ENCODE data around the gene CDK5RAP2.

Gene CDK5RAP2

GRCh38 chr9:120536094-120536493 is 43.9 kb downstream of the CDK5RAP2 start:
- H3K4me3 ChIP-seq (replicated peaks; ENCODE audit: insufficient read depth, low read length) = no peak overlapping the region
- TF ChIP-seq GABPA (IDR thresholded peaks at IDR 0.05; ENCODE audit: low read depth) = no peak
- TF ChIP-seq CTCF (IDR thresholded peaks at IDR 0.05; ENCODE audit: insufficient read depth, low read length) = no peak
- no peak for TF ChIP-seq POLR2AphosphoS5 (IDR thresholded peaks at IDR 0.05; ENCODE audit: low read depth)
- H3K27me3 ChIP-seq (ENCODE audit: insufficient read depth, poor library complexity, severe bottlenecking) = no peaks in the 10 kb centered on the region
- no peak for DNase-seq (ENCODE audit: low read depth in 1 of 2, low spot score in 1 of 2)
- no peak overlapping the region for H3K27ac ChIP-seq (replicated peaks)

DNA sequence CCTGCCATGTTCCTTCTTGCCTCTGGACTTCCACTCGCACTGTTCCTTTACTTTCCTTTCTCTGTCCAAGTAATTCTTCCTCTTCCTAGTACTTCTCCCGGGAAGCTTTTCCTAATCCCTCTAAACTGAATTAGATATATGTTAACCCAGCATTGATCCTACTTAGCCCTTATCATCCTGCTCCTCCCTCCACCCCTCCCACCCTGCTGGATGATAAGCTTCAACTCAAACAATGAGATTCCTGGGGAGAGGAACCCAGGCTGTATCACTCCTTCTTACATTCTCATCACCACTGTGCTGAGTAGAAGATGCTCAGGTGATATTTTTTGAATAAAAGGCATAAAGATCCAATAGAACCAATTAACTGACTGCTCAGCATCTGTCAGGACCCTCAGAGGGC is 45.7 kb downstream of the CDK5RAP2 start:
- no peak for DNase-seq (ENCODE audit: low read depth in 1 of 2, low spot score in 1 of 2)
- H3K4me3 ChIP-seq (replicated peaks; ENCODE audit: insufficient read depth, low read length) = no peak overlapping the region
- no peak for TF ChIP-seq POLR2AphosphoS5 (IDR thresholded peaks at IDR 0.05; ENCODE audit: low read depth)
- TF ChIP-seq CTCF (IDR thresholded peaks at IDR 0.05; ENCODE audit: insufficient read depth, low read length) = no peak
- no peak for TF ChIP-seq REST (IDR thresholded peaks at IDR 0.05; ENCODE audit: insufficient replicate concordance, low read depth)
- TF ChIP-seq SPI1 (IDR thresholded peaks at IDR 0.05; ENCODE audit: borderline replicate concordance, low read depth) = no peak
- no peak for TF ChIP-seq GABPA (IDR thresholded peaks at IDR 0.05; ENCODE audit: low read depth)
- no peaks in the 10 kb centered on the region for H3K27me3 ChIP-seq (ENCODE audit: insufficient read depth, poor library complexity, severe bottlenecking)
- no peak overlapping the region for H3K27ac ChIP-seq (replicated peaks)

- H3K4me3 ChIP-seq (replicated peaks; ENCODE audit: insufficient read depth, low read length) = no peak overlapping the region
- DNase-seq (ENCODE audit: low read depth in 1 of 2, low spot score in 1 of 2) = no peak
- no peaks in the 10 kb centered on the region for H3K27me3 ChIP-seq (ENCODE audit: insufficient read depth, poor library complexity, severe bottlenecking)
- no peak overlapping the region for H3K27ac ChIP-seq (replicated peaks)
- TF ChIP-seq CTCF (IDR thresholded peaks at IDR 0.05; ENCODE audit: insufficient read depth, low read length) = no peak
- TF ChIP-seq POLR2AphosphoS5 (IDR thresholded peaks at IDR 0.05; ENCODE audit: low read depth) = no peak
- no peak for TF ChIP-seq SPI1 (IDR thresholded peaks at IDR 0.05; ENCODE audit: borderline replicate concordance, low read depth)
- no peak for TF ChIP-seq REST (IDR thresholded peaks at IDR 0.05; ENCODE audit: insufficient replicate concordance, low read depth)
- TF ChIP-seq GABPA (IDR thresholded peaks at IDR 0.05; ENCODE audit: low read depth) = no peak
These were observed 47.1 kb downstream of the CDK5RAP2 start for GRCh38 chr9:120532891-120533290.

DNA sequence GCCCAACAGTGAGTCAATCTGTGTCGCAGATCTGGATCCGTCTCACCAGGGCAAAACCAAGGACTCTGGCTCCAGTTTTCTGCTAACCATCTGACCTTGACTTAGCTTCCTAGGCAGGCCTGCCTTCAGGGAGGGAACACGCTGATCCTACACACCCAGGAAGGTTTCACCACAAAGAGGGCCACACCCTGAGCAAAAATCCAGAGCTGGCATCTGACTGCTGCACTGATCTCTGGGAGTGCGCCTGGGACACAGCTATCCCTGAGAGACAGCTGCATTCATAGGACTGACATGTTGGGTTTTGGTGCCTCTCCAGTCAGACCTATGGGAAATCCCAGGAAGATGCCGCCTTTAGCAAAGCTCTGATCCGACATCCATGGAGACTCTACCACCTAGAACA is 47.5 kb downstream of the CDK5RAP2 start:
- Histone ChIP-seq H3K27me3 (ENCODE audit: insufficient read depth, poor library complexity, severe bottlenecking) (no peaks in the 10 kb centered on the region), H3K4me3 (replicated peaks; ENCODE audit: insufficient read depth, low read length) (no peak overlapping the region), H3K27ac (replicated peaks) (no peak overlapping the region)
- no peak for TF ChIP-seq GABPA (IDR thresholded peaks at IDR 0.05; ENCODE audit: low read depth)
- no peak for TF ChIP-seq POLR2AphosphoS5 (IDR thresholded peaks at IDR 0.05; ENCODE audit: low read depth)
- no peak for DNase-seq (ENCODE audit: low read depth in 1 of 2, low spot score in 1 of 2)
